Right cardiac atrium (tissue), 5 donors: ENCODE results near the gene ABHD11. TPM values are rescaled to one million over a fixed set of nuclear protein-coding genes. Genes with fewer than 3 reads are reported as not detected.

Experiments used
- ATAC-seq, 2 donors: fragments of 200-7000 bp; cut with Tn5 transposase; one replicate each; pipeline versions ENCODE4 v1.8.0 to v1.9.1; 2020; ENCODE audit warnings: moderate library complexity in 2 of 2, mild to moderate bottlenecking in 1 of 2
- DNase-seq, 3 donors: peaks; one replicate each; pipeline ENCODE4 v3.0.0-alpha.2; 2020
- H3K27ac ChIP-seq: one replicate; pipeline ENCODE4 v1.5.1; 2013; ENCODE audit warnings: mild to moderate bottlenecking, low read length, control low read depth, moderate library complexity
- H3K27me3 ChIP-seq: one replicate; pipeline ENCODE4 v1.6.1; 2013; ENCODE audit not compliant: control insufficient read depth, insufficient read depth
- H3K4me1 ChIP-seq: one replicate; pipeline ENCODE4 v1.6.1; 2013; ENCODE audit warnings: low read length; ENCODE audit not compliant: control insufficient read depth, insufficient read depth
- H3K4me3 ChIP-seq: one replicate; pipeline ENCODE4 v1.5.1; 2013; ENCODE audit warnings: low read length, control low read depth
- H3K9me3 ChIP-seq: one replicate; pipeline ENCODE4 v1.6.1; 2013; ENCODE audit warnings: low read length; ENCODE audit not compliant: control insufficient read depth
- WGBS: extraction: QIAGEN DNeasy Blood & Tissue Kit; methylation state at CpG from one replicate; pipeline ENCODE4 v1.1.7; 2013; 5-methylcytosine and 5-hydroxymethylcytosine counted together
- intact Hi-C, 4 donors: fragments of 100-400 bp; cut with DNase I; formaldehyde crosslinking; loops; one replicate each; pipeline versions ENCODE4 v1.11.0 to v1.14.0; 2022 to 2023
- polyA plus RNA-seq: library from polyadenylated mRNA; stranded (reverse); fragments of 200-250 nt; gene quantifications from one replicate; pipeline ENCODE4 v1.2.3, GENCODE V29; 2013
- total RNA-seq, 4 donors: library from RNA; stranded (reverse); fragmentation: NEBNext Ultra II Directional; extraction: Animal tissue kit (Norgen Biotek cat#: 25700); gene quantifications; one replicate each; pipeline ENCODE4 v1.2.1, GENCODE V29; 2021
- donor health status: healthy with polysubstance abuse.
- donor health status: DM: no; HTN: yes; CAD: no.
- donor health status: DM: no; HTN: no; CAD: no.
- donor health status: DM: no; HTN: yes; CAD: no; lungs with severe emphysema.
- donor health status: DM: yes; HTN: yes; CAD: no.

ABHD11 gene
- total and polyA plus RNA-seq, 5 donors = 21.1 to 31.2 (median 25.1) TPM

GRCh38 chr7:73769481-73770001 lies 30.9 kb upstream of the ABHD11 start:
- WGBS = 17% methylated on average over 49 of the region's 49 CpGs
- Histone ChIP-seq H3K9me3 (no peaks in the 10 kb centered on the region), H3K4me3 (no peak overlapping the region), H3K4me1 (no peaks in the 10 kb centered on the region), H3K27ac (no peak overlapping the region), H3K27me3 (no peaks in the 10 kb centered on the region)
- intact Hi-C loops = no loop called here
- DNase-seq (no peak), ATAC-seq (peak; percentile 6 to 20)

- Histone ChIP-seq H3K9me3 (no peaks in the 10 kb centered on the region), H3K27ac (no peak overlapping the region), H3K4me3 (no peak overlapping the region), H3K4me1 (no peaks in the 10 kb centered on the region), H3K27me3 (no peaks in the 10 kb centered on the region)
- intact Hi-C loops = no loop called here
- 26% methylated on average over 53 of the region's 53 CpGs for WGBS
- ATAC-seq (no peak), DNase-seq (no peak)
Measured at GRCh38 chr7:73768641-73769480, 30.3 kb upstream of the ABHD11 start.

GRCh38 chr7:73766556-73767229 lies 28.1 kb upstream of the ABHD11 start:
- intact Hi-C loops = no loop called here
- no peak for DNase-seq
- no peaks in the 10 kb centered on the region for H3K27me3 ChIP-seq
- ATAC-seq = no peak
- no peak overlapping the region for H3K27ac ChIP-seq
- no peak overlapping the region for H3K4me3 ChIP-seq
- no peaks in the 10 kb centered on the region for H3K9me3 ChIP-seq
- WGBS = 82% methylated on average over 17 of the region's 17 CpGs
- no peaks in the 10 kb centered on the region for H3K4me1 ChIP-seq

GRCh38 chr7:73762659-73762999 lies 24.0 kb upstream of the ABHD11 start:
- no peaks in the 10 kb centered on the region for H3K27me3 ChIP-seq
- intact Hi-C loops = no loop called here
- ATAC-seq (no peak), DNase-seq (no peak)
- H3K4me3 ChIP-seq = no peak overlapping the region
- no peaks in the 10 kb centered on the region for H3K9me3 ChIP-seq
- no peaks in the 10 kb centered on the region for H3K4me1 ChIP-seq
- WGBS = 67% methylated on average over 1 of the region's 1 CpG
- H3K27ac ChIP-seq = no peak overlapping the region

GRCh38 chr7:73761854-73762658 lies 23.5 kb upstream of the ABHD11 start:
- no peaks in the 10 kb centered on the region for H3K9me3 ChIP-seq
- no peaks in the 10 kb centered on the region for H3K4me1 ChIP-seq
- 56% methylated on average over 8 of the region's 8 CpGs for WGBS
- no peak overlapping the region for H3K4me3 ChIP-seq
- no peak overlapping the region for H3K27ac ChIP-seq
- no peaks in the 10 kb centered on the region for H3K27me3 ChIP-seq
- intact Hi-C loops = no loop called here
- DNase-seq = no peak
- ATAC-seq = peak in 1 of 2 donors; percentile 36

- Histone ChIP-seq H3K27ac (no peak overlapping the region), H3K4me3 (no peak overlapping the region), H3K4me1 (no peaks in the 10 kb centered on the region), H3K9me3 (no peaks in the 10 kb centered on the region), H3K27me3 (no peaks in the 10 kb centered on the region)
- ATAC-seq (no peak), DNase-seq (no peak)
- WGBS = 89% methylated on average over 7 of the region's 7 CpGs
- intact Hi-C loops = no loop called here
Measured at GRCh38 chr7:73758581-73759138, 20.1 kb upstream of the ABHD11 start.

- Histone ChIP-seq H3K27ac (no peak overlapping the region), H3K9me3 (no peaks in the 10 kb centered on the region), H3K4me3 (no peak overlapping the region), H3K4me1 (no peaks in the 10 kb centered on the region), H3K27me3 (no peaks in the 10 kb centered on the region)
- intact Hi-C loops = no loop called here
- WGBS = 68% methylated on average over 16 of the region's 16 CpGs
- DNase-seq (no peak), ATAC-seq (no peak)
Measured at GRCh38 chr7:73749931-73750776, 11.6 kb upstream of the ABHD11 start.

GRCh38 chr7:73746378-73746777 lies 7.8 kb upstream of the ABHD11 start:
- DNase-seq = no peak
- no peak for ATAC-seq
- Histone ChIP-seq H3K4me1 (peaks cover 5% of the 10 kb centered on the region), H3K27me3 (no peaks in the 10 kb centered on the region), H3K27ac (no peak overlapping the region), H3K4me3 (no peak overlapping the region), H3K9me3 (no peaks in the 10 kb centered on the region)
- intact Hi-C loops = no loop called here
- WGBS = 64% methylated on average over 4 of the region's 4 CpGs

- DNase-seq = peak; percentile 34 to 77 (median 71)
- Histone ChIP-seq H3K4me3 (no peak overlapping the region), H3K27ac (no peak overlapping the region), H3K27me3 (no peaks in the 10 kb centered on the region), H3K4me1 (peaks cover 5% of the 10 kb centered on the region), H3K9me3 (no peaks in the 10 kb centered on the region)
- no peak for ATAC-seq
- 27% methylated on average over 35 of the region's 35 CpGs for whole genome bisulfite sequencing
- intact Hi-C loops = no loop called here
Measured at GRCh38 chr7:73742753-73743641, 4.4 kb upstream of the ABHD11 start.
